GM19397 (cell line): ENCODE results near the gene PPFIA2.

ENCODE experiments used
- ATAC-seq: cut with Tn5 transposase; IDR thresholded peaks from one replicate; pipeline ENCODE4 v1.9.1; 2021; ENCODE audit warnings: mild to moderate bottlenecking, moderate library complexity; ENCODE audit not compliant: unreplicated experiment

PPFIA2 gene

DNA sequence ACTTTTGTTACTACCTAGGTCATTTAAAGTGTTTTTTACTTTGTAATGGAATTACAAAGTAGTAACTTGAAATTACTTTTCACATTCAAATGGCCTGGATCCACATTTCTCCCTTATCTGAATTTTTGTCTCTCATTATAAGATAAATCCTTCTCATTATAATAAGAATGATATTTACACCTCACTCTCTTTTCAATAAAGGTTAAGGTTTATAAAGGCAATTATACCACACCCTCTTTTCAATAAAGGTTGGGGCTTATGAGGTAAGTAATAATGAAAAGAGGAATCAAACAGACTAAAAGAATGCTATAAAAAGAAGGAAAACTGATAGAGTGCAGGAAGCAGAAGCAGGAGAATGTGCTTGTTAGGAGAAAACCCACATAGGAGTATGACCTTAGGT, 470.5 kb downstream of the PPFIA2 start:
- ATAC-seq: no peak

DNA sequence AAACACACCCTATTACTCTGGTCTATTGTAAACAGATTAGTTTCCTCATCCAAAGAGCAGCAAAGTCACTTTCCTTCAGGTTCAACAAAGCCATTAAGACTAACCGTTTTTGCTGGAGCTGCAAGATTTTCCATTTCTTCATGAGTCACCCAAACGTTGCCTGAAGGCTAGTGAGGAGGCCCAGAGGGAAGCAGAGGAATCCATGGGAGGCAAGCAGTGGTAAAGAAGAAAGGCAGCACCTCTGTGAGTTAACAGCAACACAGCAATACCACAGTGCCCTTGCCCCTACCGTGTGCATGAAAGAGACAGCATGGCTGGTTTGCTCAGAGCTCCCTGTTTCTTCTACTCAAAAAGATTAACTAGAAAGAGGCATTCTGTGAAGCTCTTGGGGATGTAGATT, 475.0 kb downstream of the PPFIA2 start:
- no peak for ATAC-seq

- ATAC-seq: no peak
Observed at GRCh38 chr12:81274637-81275529, 484.3 kb downstream of the PPFIA2 start.

GRCh38 chr12:81270385-81270784, 488.8 kb downstream of the PPFIA2 start:
- no peak for ATAC-seq

- no peak for ATAC-seq
Observed at GRCh38 chr12:81263072-81263471, 496.1 kb downstream of the PPFIA2 start.

- ATAC-seq: no peak
Observed at GRCh38 chr12:81261508-81262207, 497.5 kb downstream of the PPFIA2 start.

- no peak for ATAC-seq
Observed at GRCh38 chr12:81259360-81259759, 499.8 kb downstream of the PPFIA2 start.

GRCh38 chr12:81257947-81258551, 501.1 kb downstream of the PPFIA2 start:
- no peak for ATAC-seq

- no peak for ATAC-seq
Observed at GRCh38 chr12:81255947-81256346, 503.2 kb downstream of the PPFIA2 start.

DNA sequence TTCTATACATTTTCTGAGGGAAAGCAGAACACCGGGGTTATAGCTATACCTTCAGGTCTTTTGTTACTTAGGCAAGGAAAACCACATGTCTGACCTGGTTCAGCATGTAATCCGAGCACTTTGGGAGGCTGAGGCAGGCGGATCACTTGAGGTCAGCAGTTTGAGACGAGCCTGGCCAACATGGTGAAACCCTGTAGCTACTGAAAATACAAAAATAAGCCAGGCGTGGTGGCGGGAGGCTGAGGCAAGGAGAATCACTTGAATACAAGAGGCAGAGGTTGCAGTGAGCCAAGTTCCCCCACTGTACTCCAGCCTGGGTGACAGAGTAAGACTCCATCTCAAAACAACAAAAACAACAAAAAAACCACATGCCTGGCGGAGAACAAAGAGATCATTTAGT, 503.7 kb downstream of the PPFIA2 start:
- no peak for ATAC-seq

DNA sequence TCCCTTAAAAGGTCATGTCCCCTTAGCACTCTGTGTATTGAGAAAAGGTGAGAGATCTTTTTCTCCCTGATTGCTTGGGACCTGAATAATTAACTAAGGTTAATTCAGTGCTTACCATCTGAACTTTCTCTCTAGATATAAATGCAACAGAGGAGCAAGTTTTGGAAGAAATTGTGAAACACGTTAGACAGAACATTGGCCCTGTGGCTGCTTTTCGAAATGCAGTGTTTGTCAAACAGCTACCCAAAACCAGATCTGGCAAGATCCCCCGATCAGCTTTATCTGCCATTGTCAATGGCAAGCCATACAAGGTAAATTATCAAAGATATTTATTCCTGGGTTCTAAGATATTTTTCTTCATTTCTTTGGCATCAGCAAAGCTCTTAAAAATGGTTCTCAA, 505.8 kb downstream of the PPFIA2 start:
- no peak for ATAC-seq

DNA sequence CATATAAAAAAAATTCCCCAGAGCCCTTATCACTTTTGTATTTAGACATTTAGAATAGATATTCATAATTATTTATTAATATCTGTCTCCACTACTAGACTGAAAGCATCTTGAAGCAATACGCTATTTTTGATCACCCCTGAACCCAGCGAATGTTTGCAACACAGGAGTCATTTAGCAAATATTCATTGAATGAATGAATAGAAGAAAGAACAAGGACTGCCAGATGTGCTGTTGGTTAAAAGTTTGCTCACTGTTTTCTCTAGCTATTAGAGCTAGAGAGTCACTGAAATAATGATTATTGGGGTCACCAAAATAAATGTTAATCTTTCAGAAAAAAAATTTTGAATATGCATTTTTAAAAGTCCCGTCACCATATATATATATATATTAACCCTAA, 506.9 kb downstream of the PPFIA2 start:
- ATAC-seq: no peak

DNA sequence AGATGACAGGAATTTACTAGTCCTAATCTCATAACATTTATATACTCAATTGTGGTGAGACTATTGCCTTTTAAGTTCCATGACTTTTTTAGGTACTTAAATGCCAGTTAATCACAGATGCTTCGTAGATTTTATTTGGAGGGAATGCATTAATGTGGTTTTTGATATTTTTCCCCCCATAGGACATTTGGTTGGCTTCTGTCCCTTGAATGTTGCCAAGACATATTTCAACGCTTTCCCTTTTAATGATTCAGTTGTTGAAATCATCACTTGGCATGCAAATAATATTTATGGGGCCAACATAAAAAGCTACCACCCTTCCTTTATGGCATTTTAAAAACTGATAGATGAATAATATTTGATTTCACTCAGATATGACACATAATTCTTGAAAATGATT, 509.2 kb downstream of the PPFIA2 start:
- ATAC-seq: no peak

- ATAC-seq: no peak
Observed at GRCh38 chr12:81245907-81246570, 513.1 kb downstream of the PPFIA2 start.

- no peak for ATAC-seq
Observed at GRCh38 chr12:81245458-81245857, 513.7 kb downstream of the PPFIA2 start.

- ATAC-seq: no peak
Observed at GRCh38 chr12:81231574-81232368, 527.4 kb downstream of the PPFIA2 start.

- no peak for ATAC-seq
Observed at GRCh38 chr12:81229759-81230158, 529.4 kb downstream of the PPFIA2 start.

- no peak for ATAC-seq
Observed at GRCh38 chr12:81224626-81225025, 534.5 kb downstream of the PPFIA2 start.

DNA sequence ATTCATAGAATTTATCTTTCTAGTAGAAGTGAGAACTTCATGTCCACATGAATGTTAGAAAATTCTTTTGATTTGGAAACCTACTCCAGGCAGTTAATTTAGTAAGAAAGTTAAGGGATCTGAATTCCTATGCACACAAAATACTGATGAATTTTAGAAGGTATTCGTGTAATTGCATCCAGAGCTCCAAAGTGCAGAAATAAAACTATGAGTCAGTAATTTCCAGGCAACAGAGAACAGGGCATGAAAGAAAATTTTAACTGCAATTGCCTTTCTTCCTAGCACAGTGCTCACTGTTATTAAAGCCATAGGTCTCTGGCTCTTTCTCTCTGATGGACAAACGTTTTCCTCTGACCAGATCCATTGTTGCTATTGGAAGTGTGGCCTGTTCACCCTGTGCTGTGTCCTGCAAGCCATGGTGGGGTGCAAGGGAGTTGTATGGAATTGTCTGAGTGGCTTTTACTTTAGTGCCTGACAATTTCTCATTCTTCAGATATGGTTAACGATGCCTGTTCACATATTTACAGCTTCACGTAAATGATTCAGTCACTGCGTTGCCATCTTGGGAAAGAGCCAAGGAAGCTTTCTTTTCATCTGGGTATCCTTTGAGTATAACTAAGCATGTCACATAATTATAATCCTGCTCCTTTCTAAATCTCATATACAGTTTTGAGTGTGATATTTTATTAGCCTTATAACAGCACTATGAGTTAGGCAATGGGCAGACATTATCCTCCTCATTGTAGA, 536.1 kb downstream of the PPFIA2 start:
- ATAC-seq: no peak

- ATAC-seq: no peak
Observed at GRCh38 chr12:81221681-81222080, 537.5 kb downstream of the PPFIA2 start.
